Neural cell (in vitro differentiated cells): ENCODE measurements around the gene ARL10. TPM values are rescaled to one million over a fixed set of nuclear protein-coding genes. Genes with fewer than 3 reads are reported as not detected.
"Not testable (repeated sequence)": the region's sequence is repeated elsewhere in the genome, so short reads cannot be mapped to it uniquely, and the experiment has no call there.

Experiments
- H2AFZ ChIP-seq: fragments of 200-600, 300-800 bp; sonication (generic), shearing (Covaris generic); 2 replicates; pipeline ENCODE4 v1.6.0; 2014; ENCODE audit warnings: low read depth, mild to moderate bottlenecking, antibody characterized with exemption, low read length, moderate library complexity
- H3F3A ChIP-seq: fragments of 200-600 bp; shearing (Covaris generic); 2 replicates; pipeline ENCODE4 v1.6.1; 2016; ENCODE audit warnings: mild to moderate bottlenecking, moderate library complexity, mixed read lengths, antibody characterized with exemption, low read length; ENCODE audit not compliant: insufficient read depth, poor library complexity, severe bottlenecking
- H3K27ac ChIP-seq: fragments of 200-600, 300-800 bp; sonication (generic), shearing (Covaris generic); 2 replicates; pipeline ENCODE4 v1.5.1; 2014; ENCODE audit warnings: mild to moderate bottlenecking, low read length, moderate library complexity
- H3K27me3 ChIP-seq: fragments of 300-800, 200-600 bp; sonication (generic), shearing (Covaris generic); 2 replicates; pipeline ENCODE4 v1.6.0; 2014; ENCODE audit warnings: mild to moderate bottlenecking, low read depth, low read length, moderate library complexity; ENCODE audit not compliant: insufficient read depth
- H3K36me3 ChIP-seq: fragments of 300-800, 200-600 bp; sonication (generic), shearing (Covaris generic); 2 replicates; pipeline ENCODE4 v1.5.1; 2014; ENCODE audit warnings: mild to moderate bottlenecking, antibody characterized with exemption, low read length, moderate library complexity; ENCODE audit not compliant: insufficient read depth
- H3K4me2 ChIP-seq: fragments of 300-800, 200-600 bp; sonication (generic), shearing (Covaris generic); 2 replicates; pipeline ENCODE4 v1.6.0; 2014; ENCODE audit warnings: mild to moderate bottlenecking, low read length
- H3K4me3 ChIP-seq: fragments of 300-800, 200-600 bp; sonication (generic), shearing (Covaris generic); 2 replicates; pipeline ENCODE4 v1.5.1; 2014; ENCODE audit warnings: mild to moderate bottlenecking, low read length, moderate library complexity
- H3K79me2 ChIP-seq: fragments of 200-600 bp; shearing (Covaris generic); replicated peaks from 2 replicates; pipeline ENCODE4 v1.6.0; 2014; ENCODE audit warnings: mild to moderate bottlenecking, low read length, moderate library complexity; ENCODE audit not compliant: insufficient read depth
- H3K9ac ChIP-seq: fragments of 300-800, 200-600 bp; sonication (generic), shearing (Covaris generic); 2 replicates; pipeline ENCODE4 v1.6.1; 2016; ENCODE audit warnings: mild to moderate bottlenecking, low read length, mixed read lengths
- H3K9me2 ChIP-seq: fragments of 200-600 bp; shearing (Covaris generic); 2 replicates; pipeline ENCODE4 v1.6.1; 2016; ENCODE audit warnings: mild to moderate bottlenecking, low read length, mixed read lengths; ENCODE audit not compliant: insufficient read depth
- H3K9me3 ChIP-seq: fragments of 200-600, 300-800 bp; sonication (generic), shearing (Covaris generic); 2 replicates; pipeline ENCODE4 v1.6.1; 2016; ENCODE audit warnings: mild to moderate bottlenecking, mixed run types, low read length, moderate library complexity, mixed read lengths
- H4K20me1 ChIP-seq: fragments of 200-600 bp; shearing (Covaris generic); 2 replicates; pipeline ENCODE4 v1.6.1; 2016; ENCODE audit warnings: mild to moderate bottlenecking, mixed run types; ENCODE audit not compliant: insufficient read depth
- EP300 ChIP-seq: fragments of 450-650 bp; conservative IDR thresholded peaks from 2 replicates; pipeline ENCODE4 v1.6.1; 2014; ENCODE audit warnings: antibody characterized with exemption, mild to moderate bottlenecking, moderate library complexity; ENCODE audit not compliant: poor library complexity, severe bottlenecking
- EZH2 ChIP-seq: fragments of 200-600, 300-800 bp; shearing (Covaris generic), sonication (generic); IDR thresholded peaks from 2 replicates; pipeline ENCODE4 v1.6.1; 2014; ENCODE audit warnings: antibody characterized with exemption, low read length, borderline replicate concordance, mild to moderate bottlenecking; ENCODE audit not compliant: insufficient read depth, poor library complexity, severe bottlenecking
- MXI1 ChIP-seq: fragments of 450-650 bp; conservative IDR thresholded peaks from 2 replicates; pipeline ENCODE4 v1.6.1; 2014; ENCODE audit warnings: antibody characterized with exemption, mild to moderate bottlenecking; ENCODE audit not compliant: poor library complexity, severe bottlenecking
- POLR2AphosphoS5 ChIP-seq: IDR thresholded peaks from 2 replicates; pipeline ENCODE4 v1.6.1; 2012
- RAD21 ChIP-seq: fragments of 450-650 bp; conservative IDR thresholded peaks from 2 replicates; pipeline ENCODE4 v1.6.1; 2014; ENCODE audit warnings: antibody characterized with exemption, mild to moderate bottlenecking, moderate library complexity
- SMC3 ChIP-seq: fragments of 450-650 bp; conservative IDR thresholded peaks from 2 replicates; pipeline ENCODE4 v1.6.1; 2014; ENCODE audit warnings: antibody characterized with exemption, mild to moderate bottlenecking, moderate library complexity; ENCODE audit not compliant: poor library complexity
- TAF1 ChIP-seq: IDR thresholded peaks from 2 replicates; pipeline ENCODE4 v1.6.1; 2012; ENCODE audit warnings: low read depth
- polyA plus RNA-seq: library from polyadenylated mRNA; depleted of rRNA; stranded (reverse); fragments of >200 nt; gene quantifications from 2 replicates; pipeline ENCODE4 v1.2.3, GENCODE V29; 2014
- TF ChIP-seq, protein P1 (sequence below): fragments of 450-650 bp; IDR thresholded peaks from 2 replicates; pipeline ENCODE4 v1.5.1; 2014; ENCODE audit warnings: antibody characterized with exemption, mild to moderate bottlenecking, moderate library complexity; ENCODE audit not compliant: poor library complexity, severe bottlenecking
- TF ChIP-seq, protein P2 (sequence below): IDR thresholded peaks from 2 replicates; pipeline ENCODE4 v1.6.1; 2012; ENCODE audit warnings: borderline replicate concordance

Gene ARL10
- polyA plus RNA-seq, 1 donor from 2014 or later = 22.8 TPM

DNA sequence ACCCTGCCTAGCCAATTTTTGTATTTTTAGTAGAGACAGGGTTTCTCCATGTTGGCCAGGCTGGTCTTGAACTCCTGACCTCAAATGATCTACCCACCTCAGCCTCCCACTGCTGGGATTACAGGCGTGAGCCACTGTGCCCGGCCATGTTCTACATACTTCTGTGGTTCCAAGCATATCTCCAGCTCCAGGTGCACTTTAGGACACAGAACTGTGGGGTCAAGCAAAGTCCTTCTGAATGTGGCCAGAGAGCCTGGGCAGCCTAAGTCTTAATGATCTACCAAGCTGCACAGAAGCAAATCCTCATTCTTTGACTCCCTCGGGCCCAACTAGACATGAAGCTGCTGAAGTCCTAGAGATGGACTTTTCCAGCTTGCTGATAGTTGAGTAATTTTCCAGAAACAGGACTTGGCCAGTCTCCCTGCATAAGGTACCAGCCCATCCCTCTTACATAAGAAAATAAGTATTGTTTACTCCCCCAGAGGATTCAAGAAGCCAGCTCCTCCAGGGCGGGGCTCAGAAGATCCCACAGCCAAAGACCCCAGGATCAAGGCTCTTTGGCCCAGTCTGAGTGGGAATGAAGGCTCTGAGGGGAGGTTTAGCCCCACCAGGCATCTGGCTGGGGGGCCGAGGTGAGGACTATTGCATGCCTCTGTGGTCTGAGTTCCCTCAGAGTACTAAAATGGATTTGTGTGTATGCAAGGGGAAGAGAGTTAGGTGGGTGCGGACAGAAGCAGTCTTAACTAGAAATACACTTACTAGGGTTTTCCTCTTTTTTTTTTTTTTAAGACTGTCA lies 42.4 kb downstream of the ARL10 start:
- Histone ChIP-seq H3K27ac (no peak overlapping the region), H3K36me3 (no peaks in the 10 kb centered on the region)
- no peak for TF ChIP-seq RAD21
- TF ChIP-seq MXI1 = no peak
- TF ChIP-seq, protein P1, sequence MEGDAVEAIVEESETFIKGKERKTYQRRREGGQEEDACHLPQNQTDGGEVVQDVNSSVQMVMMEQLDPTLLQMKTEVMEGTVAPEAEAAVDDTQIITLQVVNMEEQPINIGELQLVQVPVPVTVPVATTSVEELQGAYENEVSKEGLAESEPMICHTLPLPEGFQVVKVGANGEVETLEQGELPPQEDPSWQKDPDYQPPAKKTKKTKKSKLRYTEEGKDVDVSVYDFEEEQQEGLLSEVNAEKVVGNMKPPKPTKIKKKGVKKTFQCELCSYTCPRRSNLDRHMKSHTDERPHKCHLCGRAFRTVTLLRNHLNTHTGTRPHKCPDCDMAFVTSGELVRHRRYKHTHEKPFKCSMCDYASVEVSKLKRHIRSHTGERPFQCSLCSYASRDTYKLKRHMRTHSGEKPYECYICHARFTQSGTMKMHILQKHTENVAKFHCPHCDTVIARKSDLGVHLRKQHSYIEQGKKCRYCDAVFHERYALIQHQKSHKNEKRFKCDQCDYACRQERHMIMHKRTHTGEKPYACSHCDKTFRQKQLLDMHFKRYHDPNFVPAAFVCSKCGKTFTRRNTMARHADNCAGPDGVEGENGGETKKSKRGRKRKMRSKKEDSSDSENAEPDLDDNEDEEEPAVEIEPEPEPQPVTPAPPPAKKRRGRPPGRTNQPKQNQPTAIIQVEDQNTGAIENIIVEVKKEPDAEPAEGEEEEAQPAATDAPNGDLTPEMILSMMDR = no peak
- no peak for TF ChIP-seq POLR2AphosphoS5
- TF ChIP-seq EP300 = no peak
- no peak for TF ChIP-seq SMC3
- TF ChIP-seq, protein P2, sequence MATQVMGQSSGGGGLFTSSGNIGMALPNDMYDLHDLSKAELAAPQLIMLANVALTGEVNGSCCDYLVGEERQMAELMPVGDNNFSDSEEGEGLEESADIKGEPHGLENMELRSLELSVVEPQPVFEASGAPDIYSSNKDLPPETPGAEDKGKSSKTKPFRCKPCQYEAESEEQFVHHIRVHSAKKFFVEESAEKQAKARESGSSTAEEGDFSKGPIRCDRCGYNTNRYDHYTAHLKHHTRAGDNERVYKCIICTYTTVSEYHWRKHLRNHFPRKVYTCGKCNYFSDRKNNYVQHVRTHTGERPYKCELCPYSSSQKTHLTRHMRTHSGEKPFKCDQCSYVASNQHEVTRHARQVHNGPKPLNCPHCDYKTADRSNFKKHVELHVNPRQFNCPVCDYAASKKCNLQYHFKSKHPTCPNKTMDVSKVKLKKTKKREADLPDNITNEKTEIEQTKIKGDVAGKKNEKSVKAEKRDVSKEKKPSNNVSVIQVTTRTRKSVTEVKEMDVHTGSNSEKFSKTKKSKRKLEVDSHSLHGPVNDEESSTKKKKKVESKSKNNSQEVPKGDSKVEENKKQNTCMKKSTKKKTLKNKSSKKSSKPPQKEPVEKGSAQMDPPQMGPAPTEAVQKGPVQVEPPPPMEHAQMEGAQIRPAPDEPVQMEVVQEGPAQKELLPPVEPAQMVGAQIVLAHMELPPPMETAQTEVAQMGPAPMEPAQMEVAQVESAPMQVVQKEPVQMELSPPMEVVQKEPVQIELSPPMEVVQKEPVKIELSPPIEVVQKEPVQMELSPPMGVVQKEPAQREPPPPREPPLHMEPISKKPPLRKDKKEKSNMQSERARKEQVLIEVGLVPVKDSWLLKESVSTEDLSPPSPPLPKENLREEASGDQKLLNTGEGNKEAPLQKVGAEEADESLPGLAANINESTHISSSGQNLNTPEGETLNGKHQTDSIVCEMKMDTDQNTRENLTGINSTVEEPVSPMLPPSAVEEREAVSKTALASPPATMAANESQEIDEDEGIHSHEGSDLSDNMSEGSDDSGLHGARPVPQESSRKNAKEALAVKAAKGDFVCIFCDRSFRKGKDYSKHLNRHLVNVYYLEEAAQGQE = no peak
- no peak for TF ChIP-seq EZH2
- TF ChIP-seq TAF1 = no peak

DNA sequence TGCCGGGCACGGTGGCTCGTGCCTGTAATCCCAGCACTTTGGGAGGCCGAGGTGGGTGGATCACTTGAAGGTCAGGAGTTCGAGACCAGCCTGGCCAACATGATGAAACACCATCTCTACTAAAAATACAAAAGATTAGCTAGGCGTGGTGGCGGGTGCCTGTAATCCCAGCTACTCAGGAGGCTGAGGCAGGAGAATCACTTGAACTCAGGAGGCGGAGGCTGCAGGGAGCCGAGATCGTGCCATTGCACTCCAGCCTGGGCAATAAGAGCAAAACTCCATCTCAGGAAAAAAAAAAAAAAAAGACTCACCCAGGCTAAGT lies 42.9 kb downstream of the ARL10 start:
- not testable (repeated sequence) for H3K9me2 ChIP-seq, H3K27me3 ChIP-seq, H3K9ac ChIP-seq, H3K27ac ChIP-seq, H3F3A ChIP-seq, H3K36me3 ChIP-seq, H3K9me3 ChIP-seq, H3K4me3 ChIP-seq, H3K79me2 ChIP-seq, H3K4me2 ChIP-seq, H2AFZ ChIP-seq, H4K20me1 ChIP-seq

More for the DNA sequence above, 42.4 kb downstream of the ARL10 start:
- Histone ChIP-seq H3K4me3 (no peak overlapping the region), H3K27me3 (no peaks in the 10 kb centered on the region), H3F3A (no peaks in the 10 kb centered on the region), H3K79me2 (no peaks in the 10 kb centered on the region), H3K9ac (no peak overlapping the region), H2AFZ (no peak overlapping the region), H4K20me1 (no peaks in the 10 kb centered on the region), H3K9me3 (no peaks in the 10 kb centered on the region), H3K9me2 (no peaks in the 10 kb centered on the region), H3K4me2 (no peak overlapping the region)

DNA sequence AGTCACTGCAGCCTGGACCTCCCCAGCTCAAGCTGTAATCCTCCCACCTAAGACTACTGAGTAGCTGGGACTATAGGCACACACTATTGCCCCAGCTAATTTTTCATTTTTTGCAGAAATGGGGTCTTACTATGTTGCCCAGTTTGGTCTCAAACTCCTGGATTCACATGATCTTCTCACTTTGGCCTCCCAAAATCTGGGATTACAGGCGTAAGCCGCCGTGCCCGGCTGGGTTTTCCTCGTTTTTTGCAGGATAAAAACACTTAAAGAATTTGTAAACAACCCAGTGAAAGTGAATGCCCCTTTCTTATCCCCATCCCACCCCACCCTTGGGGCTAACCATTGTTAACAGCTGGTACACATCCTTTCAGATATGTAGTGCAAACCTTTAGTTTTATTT lies 43.3 kb downstream of the ARL10 start:
- H3K36me3 ChIP-seq = no peaks in the 10 kb centered on the region
- no peak overlapping the region for H3K4me2 ChIP-seq
- no peak for TF ChIP-seq RAD21
- TF ChIP-seq MXI1 = no peak
- no peak for TF ChIP-seq EP300
- TF ChIP-seq, protein P2 = no peak
- TF ChIP-seq EZH2 = no peak
- TF ChIP-seq, protein P1 = no peak
- no peak for TF ChIP-seq SMC3
- TF ChIP-seq POLR2AphosphoS5 = no peak
- TF ChIP-seq TAF1 = no peak
- no peak overlapping the region for H3K27ac ChIP-seq
- no peaks in the 10 kb centered on the region for H3F3A ChIP-seq
- H2AFZ ChIP-seq = no peak overlapping the region
- H3K9me2 ChIP-seq = no peaks in the 10 kb centered on the region
- H3K9me3 ChIP-seq = no peaks in the 10 kb centered on the region
- no peak overlapping the region for H3K9ac ChIP-seq
- H3K4me3 ChIP-seq = no peak overlapping the region
- no peaks in the 10 kb centered on the region for H3K79me2 ChIP-seq
- H4K20me1 ChIP-seq = no peaks in the 10 kb centered on the region
- H3K27me3 ChIP-seq = no peaks in the 10 kb centered on the region
